ENCODE results near the gene PTGDR2.

- TF ChIP-seq ZFP36 (IDR thresholded peaks at IDR 0.05; ENCODE audit: borderline replicate concordance, partially characterized antibody), result no peak
- TF ChIP-seq CTCF (IDR thresholded peaks at IDR 0.05), result no peak
- no peak for TF ChIP-seq CBX8 (IDR thresholded peaks at IDR 0.05)
- no peak for TF ChIP-seq MYC (IDR thresholded peaks at IDR 0.05; ENCODE audit: borderline replicate concordance, low read length)
- no peak for TF ChIP-seq MAFK (IDR thresholded peaks at IDR 0.05; ENCODE audit: partially characterized antibody)
- no peak for TF ChIP-seq HOXA7 (CRISPR knock-in tag; IDR thresholded peaks at IDR 0.05)
- TF ChIP-seq REST (IDR thresholded peaks at IDR 0.05), result no peak
- TF ChIP-seq, protein P1, sequence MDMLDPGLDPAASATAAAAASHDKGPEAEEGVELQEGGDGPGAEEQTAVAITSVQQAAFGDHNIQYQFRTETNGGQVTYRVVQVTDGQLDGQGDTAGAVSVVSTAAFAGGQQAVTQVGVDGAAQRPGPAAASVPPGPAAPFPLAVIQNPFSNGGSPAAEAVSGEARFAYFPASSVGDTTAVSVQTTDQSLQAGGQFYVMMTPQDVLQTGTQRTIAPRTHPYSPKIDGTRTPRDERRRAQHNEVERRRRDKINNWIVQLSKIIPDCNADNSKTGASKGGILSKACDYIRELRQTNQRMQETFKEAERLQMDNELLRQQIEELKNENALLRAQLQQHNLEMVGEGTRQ (IDR thresholded peaks at IDR 0.05), result no peak
- TF ChIP-seq RFX5 (IDR thresholded peaks at IDR 0.05), result no peak
- no peak for TF ChIP-seq POLR2A (IDR thresholded peaks at IDR 0.05; ENCODE audit: low read length)
These were observed 34.1 kb upstream of the PTGDR2 start for GRCh38 chr11:60889869-60890311.
